Measurements from ENCODE around the gene ZNF438. TPM values are rescaled to one million over a fixed set of nuclear protein-coding genes. Genes with fewer than 3 reads are reported as not detected.

Gene ZNF438
- total and polyA plus RNA-seq, 2 of the 4 experiments (the other 2 are of a cell fraction): 1.8 to 2.9 TPM

DNA sequence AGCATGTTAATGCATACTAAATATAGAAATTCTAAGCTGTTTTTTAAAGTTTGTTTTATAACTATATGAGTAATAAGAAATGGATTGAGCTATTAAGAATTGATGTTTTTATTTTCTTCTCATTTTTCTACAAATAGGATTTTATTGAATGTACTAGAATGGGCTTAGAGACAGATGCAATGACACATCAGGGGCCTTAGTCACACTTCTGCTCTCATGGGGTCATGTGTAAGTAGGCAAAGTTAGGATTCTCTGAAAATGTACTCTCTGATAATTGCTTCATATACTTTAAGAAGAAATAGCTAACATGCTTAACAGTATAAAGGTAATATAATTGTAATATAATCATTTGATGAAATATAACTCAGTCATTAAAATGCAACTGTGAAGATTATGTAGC, 154.6 kb downstream of the ZNF438 start:
- no TSS peak for BruUV-seq (replicated peaks)
- no peaks in the 10 kb centered on the region for H3K9me1 ChIP-seq (ENCODE audit: insufficient read depth, low read length)
- H2BK5ac ChIP-seq (ENCODE audit: low read depth, low read length, poor library complexity, severe bottlenecking): no peak overlapping the region
- H2AK9ac ChIP-seq (replicated peaks; ENCODE audit: low read depth, low read length, poor library complexity): no peak overlapping the region
- H2BK120ac ChIP-seq (ENCODE audit: low read depth, low read length): no peak overlapping the region
- H3K14ac ChIP-seq (replicated peaks; ENCODE audit: low read depth, low read length): no peak overlapping the region; the same call in 1 of the 2 replicates
- H3K23ac ChIP-seq (ENCODE audit: low read depth, low read length): no peak overlapping the region
- H3K56ac ChIP-seq (ENCODE audit: extremely low read depth, insufficient read depth, low read length): no peak overlapping the region
- H3K27ac ChIP-seq (ENCODE audit: insufficient read depth, low read length): no peak overlapping the region
- no peak overlapping the region for H2BK15ac ChIP-seq (ENCODE audit: low read depth, low read length)
- H4K91ac ChIP-seq (ENCODE audit: insufficient read depth, low read depth, low read length): no peak overlapping the region
- 0 out of 2 replicates have a peak, but pooled peaks have one; percentile 13 for TF ChIP-seq CEBPB (IDR thresholded peaks at IDR 0.05; ENCODE audit: low read depth, low read length)
- no peak for TF ChIP-seq POLR2A (IDR thresholded peaks at IDR 0.05; ENCODE audit: low read depth, low read length)
- no peak overlapping the region for H3K4ac ChIP-seq (ENCODE audit: low read depth, low read length)
- no peaks in the 10 kb centered on the region for H4K20me1 ChIP-seq (ENCODE audit: insufficient read depth, low read length)
- dilution Hi-C loops (cut with HindIII; ENCODE audit: low sequenced_read_pairs, unreplicated experiment) (no loop called here), intact Hi-C loops (cut with micrococcal nuclease) (no loop called here), in situ Hi-C loops (cut with MboI; ENCODE audit: low sequenced_read_pairs) (no loop called here)
- no peak overlapping the region for H2AK5ac ChIP-seq (ENCODE audit: low read depth, low read length)
- H3K9ac ChIP-seq (ENCODE audit: low read depth, low read length): no peak overlapping the region
- no peak overlapping the region for H4K5ac ChIP-seq (ENCODE audit: low read depth, low read length)
- no peaks in the 10 kb centered on the region for H3K4me1 ChIP-seq (ENCODE audit: control insufficient read depth, insufficient read depth, low read length)
- DNase-seq: peak; percentile 48
- ATAC-seq (ENCODE audit: low read depth): no peak
- H2BK20ac ChIP-seq (ENCODE audit: low read depth, low read length): no peak overlapping the region
- no peak overlapping the region for H3K4me3 ChIP-seq (ENCODE audit: insufficient read depth, low read depth, low read length)
- no peak overlapping the region for H3K4me2 ChIP-seq (ENCODE audit: low read depth, low read length)
- H2AFZ ChIP-seq (replicated peaks; ENCODE audit: low read length, poor library complexity): no peak overlapping the region
- no peaks in the 10 kb centered on the region for H3K36me3 ChIP-seq (ENCODE audit: control insufficient read depth, insufficient read depth, low read length)
- H3K79me1 ChIP-seq (ENCODE audit: low read depth in 1 of 2, low read length in 2 of 2): 0 out of 4 replicates have a peak, but pooled peaks cover 0 to 3% of the 10 kb centered on the region in 2 experiments
- no peak overlapping the region for H4K8ac ChIP-seq (ENCODE audit: low read depth in 2 of 2, low read length in 2 of 2)
- H3K27me3 ChIP-seq (ENCODE audit: control insufficient read depth, insufficient read depth, low read length): no peaks in the 10 kb centered on the region
- ChIA-PET CTCF (no interaction called here), POLR2A (ENCODE audit: unreplicated experiment) (no interaction called here)
- no peaks in the 10 kb centered on the region for H3K9me3 ChIP-seq (ENCODE audit: control insufficient read depth, insufficient read depth, low read length)
- no peak overlapping the region for H3K18ac ChIP-seq (ENCODE audit: low read depth, low read length)
